NCI-H2227 treated with DMSO at 0.1 percent for 48 hours (cell line): ENCODE results near the gene SESN2.

Experiments used
- DNase-seq: peaks from one replicate; lab custom pipeline; 2025; lab: John Stamatoyannopoulos, UW

The SESN2 gene

GRCh38 chr1:28249866-28250295, 9.4 kb upstream of the SESN2 start:
- no peak for DNase-seq

GRCh38 chr1:28256197-28256827, 3.0 kb upstream of the SESN2 start:
- DNase-seq: no peak

- no peak for DNase-seq
Observed at GRCh38 chr1:28257736-28258135, 1.6 kb upstream of the SESN2 start.

GRCh38 chr1:28258628-28259251, 578 bp upstream of the SESN2 start:
- no peak for DNase-seq

- DNase-seq: peak; percentile 58
Observed at GRCh38 chr1:28259934-28260802, 850 bp downstream of the SESN2 start.

GRCh38 chr1:28260803-28261174, 1.5 kb downstream of the SESN2 start:
- no peak for DNase-seq

GRCh38 chr1:28264897-28265296, 5.6 kb downstream of the SESN2 start:
- DNase-seq: no peak

- no peak for DNase-seq
Observed at GRCh38 chr1:28265577-28265976, 6.3 kb downstream of the SESN2 start.

GRCh38 chr1:28266920-28267322, 7.6 kb downstream of the SESN2 start:
- DNase-seq: no peak

GRCh38 chr1:28267633-28268032, 8.3 kb downstream of the SESN2 start:
- DNase-seq: no peak

GRCh38 chr1:28269529-28269928, 10.2 kb downstream of the SESN2 start:
- DNase-seq: no peak

- DNase-seq: no peak
Observed at GRCh38 chr1:28272215-28272852, 13.0 kb downstream of the SESN2 start.

- no peak for DNase-seq
Observed at GRCh38 chr1:28273216-28273860, 14.0 kb downstream of the SESN2 start.

GRCh38 chr1:28278763-28279162, 19.4 kb downstream of the SESN2 start:
- no peak for DNase-seq

- no peak for DNase-seq
Observed at GRCh38 chr1:28279721-28280120, 20.4 kb downstream of the SESN2 start.

GRCh38 chr1:28280501-28280900, 21.2 kb downstream of the SESN2 start:
- DNase-seq: no peak

- DNase-seq: no peak
Observed at GRCh38 chr1:28280977-28281381, 21.7 kb downstream of the SESN2 start.

GRCh38 chr1:28281608-28282425, 22.5 kb downstream of the SESN2 start:
- DNase-seq: no peak

- DNase-seq: no peak
Observed at GRCh38 chr1:28282426-28283407, 23.4 kb downstream of the SESN2 start.

- DNase-seq: no peak
Observed at GRCh38 chr1:28286111-28286510, 26.8 kb downstream of the SESN2 start.
